T-cell (primary cell): ENCODE results near the gene FAM237A. TPM values are rescaled to one million over a fixed set of nuclear protein-coding genes. Genes with fewer than 3 reads are reported as not detected.

ENCODE experiments used
- ATAC-seq, 4 experiments: fragments of 200-7000 bp in 3 of 4; fragments of 150-1000 bp in 1 of 4; cut with Tn5 transposase; replicated peaks in 1 of 4; 1 replicate in 3 of 4; 2 replicates in 1 of 4; pipeline ENCODE4 v1.10.0; 2021; ENCODE audit warnings: moderate library complexity in 3 of 4, mild to moderate bottlenecking in 2 of 4, moderate number of reproducible peaks in 1 of 4
- CTCF ChIA-PET, 2 donors: fragments of 300-600 bp; sonication (Branson Sonifier 250); formaldehyde crosslinking; loops; one replicate each; lab custom pipeline; 2022; ENCODE audit warnings: antibody characterized with exemption in 2 of 2; lab: Charles Lee
- POLR2A ChIA-PET, 2 donors: fragments of 300-600 bp; sonication (Branson Sonifier 250); formaldehyde crosslinking; loops; one replicate each; lab custom pipeline; 2022; ENCODE audit warnings: antibody characterized with exemption in 2 of 2; lab: Charles Lee
- DNase-seq, 35 experiments: peaks; one replicate each; pipeline versions ENCODE4 v3.0.0 to v3.0.0-alpha.2; 2013 to 2023
- H3K27ac ChIP-seq: one replicate; pipeline ENCODE4 v1.5.1; 2013; ENCODE audit warnings: low read length
- H3K27me3 ChIP-seq, 2 experiments: replicated peaks in 1 of 2; 1 replicate in 1 of 2; 2 replicates in 1 of 2; pipeline versions ENCODE4 v1.6.1 to v1.7.0; 2013; ENCODE audit warnings: low read length in 1 of 2, mixed read lengths in 1 of 2; ENCODE audit not compliant: control insufficient read depth in 2 of 2, insufficient read depth in 2 of 2; ENCODE audit errors: extremely low read depth in 1 of 2
- H3K36me3 ChIP-seq, 2 donors: 1 replicate in 1 of 2; 2 replicates in 1 of 2; pipeline versions ENCODE4 v1.6.1 to v1.7.0; 2013; ENCODE audit warnings: low read length in 1 of 2; ENCODE audit not compliant: control insufficient read depth in 2 of 2, insufficient read depth in 1 of 2; ENCODE audit errors: extremely low read depth in 1 of 2
- H3K4me1 ChIP-seq, 2 experiments: 1 replicate in 1 of 2; 2 replicates in 1 of 2; pipeline versions ENCODE4 v1.6.1 to v1.7.0; 2013; ENCODE audit warnings: low read length in 2 of 2, mixed read lengths in 1 of 2; ENCODE audit not compliant: insufficient read depth in 2 of 2, control insufficient read depth in 1 of 2; ENCODE audit errors: extremely low read depth in 1 of 2
- H3K4me3 ChIP-seq, 2 donors: 1 replicate in 1 of 2; 2 replicates in 1 of 2; pipeline versions ENCODE4 v1.5.1 to v1.7.0; 2013; ENCODE audit warnings: mild to moderate bottlenecking in 2 of 2, low read length in 1 of 2, moderate library complexity in 1 of 2; ENCODE audit not compliant: control insufficient read depth in 1 of 2; ENCODE audit errors: extremely low read depth in 1 of 2
- H3K9me3 ChIP-seq: 2 replicates; pipeline ENCODE4 v1.7.0; 2013
- H3K27ac Mint-ChIP-seq, 2 donors: one replicate each; pipeline ENCODE4 v1.8.0; 2020 to 2021; ENCODE audit warnings: mild to moderate bottlenecking in 2 of 2, mixed read lengths in 2 of 2
- H3K27me3 Mint-ChIP-seq, 2 donors: one replicate each; pipeline ENCODE4 v1.8.0; 2021 to 2022; ENCODE audit warnings: mixed read lengths in 2 of 2
- H3K36me3 Mint-ChIP-seq: one replicate; pipeline ENCODE4 v1.8.0; 2021; ENCODE audit warnings: mixed read lengths
- H3K4me1 Mint-ChIP-seq, 3 donors: one replicate each; pipeline ENCODE4 v1.8.0; 2020 to 2022; ENCODE audit warnings: mixed read lengths in 3 of 3, mild to moderate bottlenecking in 1 of 3
- H3K4me3 Mint-ChIP-seq, 3 donors: one replicate each; pipeline ENCODE4 v1.8.0; 2020 to 2022; ENCODE audit warnings: mild to moderate bottlenecking in 3 of 3, mixed read lengths in 3 of 3, moderate library complexity in 3 of 3
- H3K9me3 Mint-ChIP-seq, 3 donors: one replicate each; pipeline ENCODE4 v1.8.0; 2020 to 2022; ENCODE audit warnings: mixed read lengths in 3 of 3
- WGBS: methylation state at CpG from one replicate; pipeline ENCODE4 v1.1.5; 2013; ENCODE audit warnings: missing lambda C conversion rate; ENCODE audit not compliant: insufficient coverage; 5-methylcytosine and 5-hydroxymethylcytosine counted together
- total RNA-seq, 35 experiments: library from RNA in 6 of 35; stranded (reverse) in 6 of 35; fragments of 120-200 nt in 1 of 35; gene quantifications; one replicate each; pipeline versions ENCODE4 v1.2.1 to v1.2.4 and lab custom pipeline; 2013 to 2026

FAM237A gene
- total RNA-seq, 5 donors from 2014 or later (not counting 1 experiment from before 2014, with no cell fraction given), result not detected

DNA sequence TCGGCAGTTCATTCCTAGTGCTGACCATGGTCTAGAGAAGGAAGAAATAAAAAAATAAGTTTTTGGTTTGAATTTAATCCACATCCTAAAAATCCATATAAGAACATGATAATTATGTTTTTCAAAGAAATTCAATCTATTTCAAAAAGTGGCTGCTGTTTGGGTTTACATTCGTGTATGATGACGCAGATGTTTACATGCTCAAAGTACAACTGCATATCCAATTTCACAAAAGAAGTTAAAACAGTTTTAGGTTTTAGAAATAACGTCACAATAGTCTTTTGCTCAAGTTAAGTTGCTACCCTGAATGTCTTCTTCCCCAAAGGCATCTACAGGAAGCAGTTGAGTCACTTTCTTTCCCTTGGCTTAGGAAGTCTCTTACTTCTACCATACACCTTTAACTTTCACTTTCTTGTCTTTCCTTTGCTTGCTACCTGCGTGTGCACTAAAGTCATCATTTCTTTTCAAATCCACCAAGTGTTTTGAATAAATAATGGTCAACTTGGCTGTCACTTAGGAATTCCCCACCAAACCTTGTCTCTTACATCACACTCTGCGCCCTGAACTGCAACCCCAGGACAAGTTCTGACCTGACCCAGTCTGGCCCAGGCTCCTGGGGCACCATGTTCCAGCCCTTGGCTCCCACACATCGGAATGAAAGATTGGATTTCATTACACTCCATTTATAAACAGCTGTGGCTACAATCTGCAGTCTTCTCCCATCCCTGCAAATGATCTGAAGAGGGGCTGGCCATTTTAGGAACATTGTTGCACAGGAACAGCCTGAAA is 28.4 kb downstream of the FAM237A start:
- Mint-ChIP-seq H3K36me3 (no peaks in the 10 kb centered on the region), H3K27ac (no peak overlapping the region), H3K4me3 (no peak overlapping the region), H3K27me3 (peaks cover 10 to 23% of the 10 kb centered on the region in 2 donors), H3K9me3 (no peaks in the 10 kb centered on the region), H3K4me1 (no peaks in the 10 kb centered on the region)
- no peaks in the 10 kb centered on the region for H3K27me3 ChIP-seq
- 88% methylated on average over 4 of the region's 7 CpGs for WGBS
- H3K4me3 ChIP-seq, result no peak overlapping the region
- no peaks in the 10 kb centered on the region for H3K4me1 ChIP-seq
- ATAC-seq (no peak), DNase-seq (no peak)
- CTCF ChIA-PET, result no interaction called here
- no peaks in the 10 kb centered on the region for H3K9me3 ChIP-seq
- H3K27ac ChIP-seq, result no peak overlapping the region
- POLR2A ChIA-PET, result no interaction called here
- no peaks in the 10 kb centered on the region for H3K36me3 ChIP-seq

DNA sequence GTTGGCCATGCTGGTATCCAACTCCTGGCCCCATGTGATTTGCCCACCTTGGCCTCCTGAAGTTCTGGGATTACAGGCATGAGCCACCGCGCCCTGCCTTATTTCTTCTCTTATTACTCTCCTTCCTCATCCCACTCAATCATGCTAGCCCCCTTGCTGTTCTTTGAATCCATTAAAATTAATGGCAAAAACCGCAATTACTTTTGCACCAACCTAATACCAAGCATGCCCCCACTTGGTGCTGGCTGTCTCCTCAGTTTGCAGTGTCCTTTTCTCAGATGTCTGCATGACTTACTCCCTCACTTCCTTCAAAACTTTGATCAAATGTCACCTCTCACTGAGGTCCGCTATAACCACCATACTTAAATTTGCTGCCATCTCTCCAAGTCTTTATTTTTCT is 41.3 kb downstream of the FAM237A start:
- no peak for ATAC-seq
- no peaks in the 10 kb centered on the region for H3K27me3 ChIP-seq
- H3K36me3 ChIP-seq, result no peaks in the 10 kb centered on the region
- no peak for DNase-seq
- no peak overlapping the region for H3K4me3 ChIP-seq
- peaks cover 0 to 3% (median 2%) of the 10 kb centered on the region in 3 donors for H3K4me1 Mint-ChIP-seq
- no peak overlapping the region for H3K4me3 Mint-ChIP-seq
- ChIA-PET CTCF (no interaction called here), POLR2A (no interaction called here)
- no peaks in the 10 kb centered on the region for H3K9me3 ChIP-seq
- no peaks in the 10 kb centered on the region for H3K4me1 ChIP-seq
- 72% methylated on average over 3 of the region's 4 CpGs for WGBS
- H3K27ac ChIP-seq, result no peak overlapping the region
- no peak overlapping the region for H3K27ac Mint-ChIP-seq
- no peaks in the 10 kb centered on the region for H3K36me3 Mint-ChIP-seq
- no peaks in the 10 kb centered on the region for H3K9me3 Mint-ChIP-seq
- peaks cover 14 to 16% of the 10 kb centered on the region in 2 donors for H3K27me3 Mint-ChIP-seq

DNA sequence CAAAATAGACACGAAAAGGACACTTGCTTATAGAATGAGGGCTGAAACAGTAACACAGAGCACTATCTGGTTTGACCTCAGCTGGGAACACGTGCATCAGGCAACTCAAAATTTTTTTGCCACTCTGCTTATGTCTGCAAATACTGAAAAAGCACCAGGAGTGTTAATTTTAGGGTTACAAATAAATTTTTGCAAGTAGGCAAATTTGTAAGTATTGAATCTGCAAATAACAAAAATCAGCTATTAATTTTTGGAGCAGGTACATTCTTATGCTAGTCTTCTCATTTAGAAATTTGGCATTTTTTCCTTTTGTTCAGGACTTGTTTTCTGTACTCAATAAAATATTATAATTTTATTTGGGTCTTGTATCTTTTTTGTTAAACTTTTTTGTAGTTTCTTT is 46.2 kb downstream of the FAM237A start:
- H3K9me3 ChIP-seq, result no peaks in the 10 kb centered on the region
- ChIA-PET CTCF (no interaction called here), POLR2A (no interaction called here)
- Mint-ChIP-seq H3K27me3 (peaks cover 3 to 13% of the 10 kb centered on the region in 2 donors), H3K4me1 (peaks cover 5 to 8% (median 6%) of the 10 kb centered on the region in 3 donors), H3K9me3 (no peaks in the 10 kb centered on the region), H3K4me3 (no peak overlapping the region), H3K36me3 (no peaks in the 10 kb centered on the region), H3K27ac (no peak overlapping the region)
- H3K27ac ChIP-seq, result no peak overlapping the region
- no peaks in the 10 kb centered on the region for H3K36me3 ChIP-seq
- DNase-seq (no peak), ATAC-seq (no peak)
- H3K4me1 ChIP-seq, result no peaks in the 10 kb centered on the region
- WGBS, result 71% methylated on average over 1 of the region's 2 CpGs
- no peaks in the 10 kb centered on the region for H3K27me3 ChIP-seq
- no peak overlapping the region for H3K4me3 ChIP-seq

DNA sequence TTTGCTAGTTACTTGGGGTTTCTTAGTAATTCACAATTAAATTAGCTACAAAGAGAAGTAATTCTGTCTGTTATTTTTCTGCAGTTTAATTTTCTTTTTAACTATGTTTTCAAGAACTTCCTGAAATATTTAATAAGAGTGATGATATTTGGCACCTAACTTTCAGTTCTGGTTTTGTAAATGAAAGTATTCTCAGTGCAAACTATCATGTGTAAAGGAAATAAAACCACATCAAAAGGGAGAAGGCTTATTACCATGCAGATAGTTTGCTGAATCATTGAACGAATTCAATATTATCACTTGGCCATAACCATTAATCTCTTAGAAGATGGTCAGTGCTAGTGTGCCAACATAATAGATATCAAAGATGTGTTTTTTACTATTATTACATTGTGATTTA is 46.7 kb downstream of the FAM237A start:
- peaks cover 0 to 10% of the 10 kb centered on the region in 2 donors for H3K27me3 Mint-ChIP-seq
- Histone ChIP-seq H3K36me3 (no peaks in the 10 kb centered on the region), H3K27ac (no peak overlapping the region), H3K4me1 (no peaks in the 10 kb centered on the region), H3K27me3 (no peaks in the 10 kb centered on the region), H3K4me3 (no peak overlapping the region), H3K9me3 (no peaks in the 10 kb centered on the region)
- POLR2A ChIA-PET, result no interaction called here
- CTCF ChIA-PET, result interaction anchor here in 1 of 2 donors (0.7 kb wide), 1 partner anchor 788 kb away, joined by 4 read pairs; no protein-coding TSS in a partner anchor
- H3K9me3 Mint-ChIP-seq, result no peaks in the 10 kb centered on the region
- H3K27ac Mint-ChIP-seq, result no peak overlapping the region
- peaks cover 5 to 8% (median 6%) of the 10 kb centered on the region in 3 donors for H3K4me1 Mint-ChIP-seq
- H3K4me3 Mint-ChIP-seq, result no peak overlapping the region
- DNase-seq (peak in 1 of 35 experiments; percentile 9), ATAC-seq (no peak)
- WGBS, result no CpG with 5 or more reads among the region's 1 CpG
- H3K36me3 Mint-ChIP-seq, result no peaks in the 10 kb centered on the region

DNA sequence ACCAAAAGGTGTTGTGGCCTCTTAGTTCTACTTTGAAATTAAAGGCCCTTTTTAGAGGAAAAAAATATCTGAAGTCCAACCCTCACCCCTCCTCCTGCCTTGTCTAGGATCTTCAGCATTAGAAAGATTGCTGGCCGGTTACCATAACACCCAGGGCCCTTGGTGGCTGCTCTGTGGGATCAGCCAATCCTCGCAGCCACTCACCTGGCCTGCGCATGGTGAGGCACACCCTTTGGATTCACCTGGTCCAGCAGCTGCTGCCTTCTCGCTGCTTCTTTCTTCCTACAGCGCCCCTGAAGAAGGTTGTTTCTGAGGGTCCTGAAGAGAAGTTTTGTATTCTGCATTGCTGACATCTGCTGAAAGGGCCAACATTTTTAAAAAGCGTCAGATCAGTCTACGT is 50.7 kb downstream of the FAM237A start:
- no peaks in the 10 kb centered on the region for H3K9me3 ChIP-seq
- ATAC-seq (no peak), DNase-seq (no peak)
- H3K4me3 ChIP-seq, result no peak overlapping the region
- no peaks in the 10 kb centered on the region for H3K4me1 ChIP-seq
- no peaks in the 10 kb centered on the region for H3K27me3 ChIP-seq
- no peak overlapping the region for H3K27ac ChIP-seq
- 86% methylated on average over 1 of the region's 7 CpGs for WGBS
- no peaks in the 10 kb centered on the region for H3K27me3 Mint-ChIP-seq
- H3K36me3 Mint-ChIP-seq, result no peaks in the 10 kb centered on the region
- no peak overlapping the region for H3K4me3 Mint-ChIP-seq
- ChIA-PET POLR2A (no interaction called here), CTCF (no interaction called here)
- H3K9me3 Mint-ChIP-seq, result no peaks in the 10 kb centered on the region
- no peaks in the 10 kb centered on the region for H3K36me3 ChIP-seq
- H3K4me1 Mint-ChIP-seq, result peaks cover 5 to 8% (median 6%) of the 10 kb centered on the region in 3 donors
- no peak overlapping the region for H3K27ac Mint-ChIP-seq

DNA sequence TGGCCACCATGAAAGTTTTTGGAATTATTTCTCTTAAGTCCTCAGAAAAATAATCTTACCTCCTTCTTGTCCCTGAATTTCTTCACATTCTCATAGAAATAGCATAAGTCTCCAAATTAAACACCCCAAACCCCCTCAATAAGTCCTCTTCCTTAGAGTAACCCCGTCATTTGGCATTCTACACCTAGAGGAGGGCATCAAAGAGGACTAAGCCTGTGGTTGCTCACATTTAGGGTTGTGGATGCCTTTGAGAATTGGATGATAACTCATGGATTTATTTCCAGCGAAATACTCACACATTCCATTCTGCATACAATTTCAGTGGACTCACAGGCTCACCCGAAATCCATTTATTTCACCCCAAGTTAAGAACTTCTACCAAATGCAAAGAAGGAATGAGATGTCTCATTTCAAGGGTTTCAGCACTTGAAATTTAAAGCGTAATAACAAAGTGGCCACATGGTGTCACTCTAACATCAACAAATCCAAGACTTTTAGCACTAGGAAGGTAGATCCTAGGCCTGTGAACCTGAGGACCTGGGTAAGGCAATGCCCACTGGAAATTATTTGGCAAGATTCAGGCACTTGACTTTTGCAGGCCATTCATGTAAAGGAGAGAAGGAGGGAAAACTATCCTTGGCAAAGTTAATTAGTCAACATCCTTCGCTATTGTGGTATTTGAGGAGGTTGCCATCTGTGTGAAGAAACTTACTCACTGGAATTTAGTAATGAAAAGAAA is 51.3 kb downstream of the FAM237A start:
- CTCF ChIA-PET, result no interaction called here
- Histone ChIP-seq H3K4me1 (no peaks in the 10 kb centered on the region), H3K27me3 (no peaks in the 10 kb centered on the region), H3K27ac (no peak overlapping the region), H3K9me3 (no peaks in the 10 kb centered on the region), H3K4me3 (no peak overlapping the region), H3K36me3 (no peaks in the 10 kb centered on the region)
- DNase-seq (peak in 16 of 35 experiments; percentile 1 to 75 (median 10)), ATAC-seq (peak in 3 of 4 experiments; percentile 24 to 44 (median 42))
- Mint-ChIP-seq H3K4me1 (peaks cover 4 to 5% (median 5%) of the 10 kb centered on the region in 3 donors), H3K4me3 (no peak overlapping the region), H3K27me3 (no peaks in the 10 kb centered on the region), H3K36me3 (no peaks in the 10 kb centered on the region), H3K9me3 (no peaks in the 10 kb centered on the region), H3K27ac (no peak overlapping the region)
- WGBS, result 7% methylated on average over 2 of the region's 5 CpGs
- POLR2A ChIA-PET, result no interaction called here
